H9 (cell line): ENCODE results near the gene BRCA2. TPM values are rescaled to one million over a fixed set of nuclear protein-coding genes. Genes with fewer than 3 reads are reported as not detected.

Source experiments
- DNase-seq: peaks from one replicate; pipeline ENCODE4 v3.0.0-alpha.2; 2017
- H2AFZ ChIP-seq: one replicate; pipeline ENCODE4 v1.6.1; 2013; ENCODE audit warnings: mild to moderate bottlenecking, low read length, control low read depth, moderate library complexity
- H2AK5ac ChIP-seq: 2 replicates; pipeline ENCODE4 v1.6.1; 2013; ENCODE audit warnings: low read length, control low read depth, mixed read lengths; ENCODE audit not compliant: insufficient read length
- H2BK120ac ChIP-seq: one replicate; pipeline ENCODE4 v1.6.1; 2013; ENCODE audit warnings: low read depth, mild to moderate bottlenecking, low read length, control low read depth, inconsistent platforms; ENCODE audit not compliant: poor library complexity, severe bottlenecking
- H2BK12ac ChIP-seq: 2 replicates; pipeline ENCODE4 v1.6.1; 2013; ENCODE audit warnings: low read length, control low read depth, mixed read lengths, low read depth; ENCODE audit not compliant: insufficient read length
- H2BK15ac ChIP-seq: 2 replicates; pipeline ENCODE4 v1.6.1; 2013; ENCODE audit warnings: low read depth, low read length, control low read depth
- H2BK20ac ChIP-seq: one replicate; pipeline ENCODE4 v1.6.1; 2013; ENCODE audit warnings: low read depth, mild to moderate bottlenecking, low read length, control low read depth, inconsistent platforms; ENCODE audit not compliant: poor library complexity, severe bottlenecking
- H2BK5ac ChIP-seq: 2 replicates; pipeline ENCODE4 v1.6.1; 2013; ENCODE audit warnings: low read length, control low read depth, mixed read lengths; ENCODE audit not compliant: insufficient read length
- H3K14ac ChIP-seq: 2 replicates; pipeline ENCODE4 v1.6.1; 2013; ENCODE audit warnings: low read length, control low read depth; ENCODE audit not compliant: insufficient read depth
- H3K18ac ChIP-seq: 2 replicates; pipeline ENCODE4 v1.6.1; 2013; ENCODE audit warnings: low read depth, mild to moderate bottlenecking, mixed read lengths, low read length, control low read depth; ENCODE audit not compliant: insufficient read length
- H3K23ac ChIP-seq: 2 replicates; pipeline ENCODE4 v1.6.1; 2013; ENCODE audit warnings: low read length, control low read depth, mixed read lengths, low read depth; ENCODE audit not compliant: insufficient read length
- H3K23me2 ChIP-seq: 2 replicates; pipeline ENCODE4 v1.6.1; 2013; ENCODE audit warnings: low read depth, mild to moderate bottlenecking, mixed read lengths, low read length, control low read depth; ENCODE audit not compliant: insufficient read length, poor library complexity, severe bottlenecking
- H3K27ac ChIP-seq: 2 replicates; pipeline ENCODE4 v1.5.1; 2013; ENCODE audit warnings: low read length, control low read depth, mixed read lengths, low read depth; ENCODE audit not compliant: insufficient read length
- H3K27me3 ChIP-seq: 2 replicates; pipeline ENCODE4 v1.6.1; 2013; ENCODE audit warnings: low read length, control low read depth, inconsistent platforms; ENCODE audit not compliant: insufficient read depth
- H3K4ac ChIP-seq: 2 replicates; pipeline ENCODE4 v1.6.1; 2013; ENCODE audit warnings: low read depth, mild to moderate bottlenecking, control low read depth, inconsistent platforms, low read length, moderate library complexity
- H3K4me1 ChIP-seq: 2 replicates; pipeline ENCODE4 v1.6.1; 2013; ENCODE audit warnings: low read length, control low read depth, inconsistent platforms; ENCODE audit not compliant: insufficient read depth
- H3K4me2 ChIP-seq: 2 replicates; pipeline ENCODE4 v1.6.1; 2013; ENCODE audit warnings: low read length, control low read depth, mixed read lengths; ENCODE audit not compliant: insufficient read length, insufficient read depth
- H3K56ac ChIP-seq: 2 replicates; pipeline ENCODE4 v1.6.1; 2013; ENCODE audit warnings: low read depth, mild to moderate bottlenecking, mixed read lengths, low read length, control low read depth; ENCODE audit not compliant: insufficient read length
- H3K79me1 ChIP-seq: 2 replicates; pipeline ENCODE4 v1.6.1; 2013; ENCODE audit warnings: low read depth, mild to moderate bottlenecking, moderate library complexity, low read length, control low read depth, inconsistent platforms; ENCODE audit not compliant: insufficient read depth, poor library complexity, severe bottlenecking
- H3K79me2 ChIP-seq: 2 replicates; pipeline ENCODE4 v1.6.1; 2013; ENCODE audit warnings: low read length, control low read depth, inconsistent platforms; ENCODE audit not compliant: insufficient read depth
- H3K9ac ChIP-seq: 2 replicates; pipeline ENCODE4 v1.6.1; 2013; ENCODE audit warnings: low read length, control low read depth, mixed read lengths; ENCODE audit not compliant: insufficient read length; ENCODE audit errors: extremely low read depth
- H3K9me3 ChIP-seq: one replicate; pipeline ENCODE4 v1.6.1; 2013; ENCODE audit warnings: low read depth, low read length, inconsistent platforms; ENCODE audit not compliant: control insufficient read depth
- H3T11ph ChIP-seq: one replicate; pipeline ENCODE4 v1.6.1; 2013; ENCODE audit warnings: mild to moderate bottlenecking, low read length, control low read depth, inconsistent platforms
- H4K20me1 ChIP-seq: one replicate; pipeline ENCODE4 v1.6.1; 2013; ENCODE audit not compliant: control insufficient read depth, insufficient read length, insufficient read depth
- H4K5ac ChIP-seq: 2 replicates; pipeline ENCODE4 v1.6.1; 2013; ENCODE audit warnings: low read depth, mild to moderate bottlenecking, mixed read lengths, low read length, control low read depth; ENCODE audit not compliant: insufficient read length
- H4K8ac ChIP-seq: replicated peaks from 2 replicates; pipeline ENCODE4 v1.6.1; 2013; ENCODE audit warnings: low read length, control low read depth, mixed read lengths, low read depth; ENCODE audit not compliant: insufficient read length
- H4K91ac ChIP-seq: 2 replicates; pipeline ENCODE4 v1.6.1; 2013; ENCODE audit warnings: low read depth, mild to moderate bottlenecking, moderate library complexity, mixed read lengths, low read length, control low read depth; ENCODE audit not compliant: insufficient read length
- H3K27ac Mint-ChIP-seq, 3 experiments: 2 replicates in 2 of 3; 3 replicates in 1 of 3; pipeline ENCODE4 v1.8.0; 2020 to 2021; ENCODE audit warnings: mixed read lengths in 3 of 3, mild to moderate bottlenecking in 1 of 3, moderate library complexity in 1 of 3
- H3K27me3 Mint-ChIP-seq: 2 replicates; pipeline ENCODE4 v1.8.0; 2021; ENCODE audit warnings: low read depth, mild to moderate bottlenecking, moderate library complexity, mixed read lengths
- H3K36me3 Mint-ChIP-seq, 3 experiments: 2 replicates in 2 of 3; 3 replicates in 1 of 3; pipeline ENCODE4 v1.8.0; 2020 to 2021; ENCODE audit warnings: low read depth in 3 of 3, mixed read lengths in 3 of 3; ENCODE audit not compliant: insufficient read depth in 1 of 3
- H3K4me1 Mint-ChIP-seq, 2 experiments: 2 replicates each; pipeline ENCODE4 v1.8.0; 2020; ENCODE audit warnings: mixed read lengths in 2 of 2
- H3K4me3 Mint-ChIP-seq, 2 experiments: 2 replicates in 1 of 2; 3 replicates in 1 of 2; pipeline ENCODE4 v1.8.0; 2020 to 2021; ENCODE audit warnings: mild to moderate bottlenecking in 2 of 2, mixed read lengths in 2 of 2, moderate library complexity in 1 of 2
- H3K9me3 Mint-ChIP-seq, 2 experiments: 2 replicates in 1 of 2; 3 replicates in 1 of 2; pipeline ENCODE4 v1.8.0; 2020; ENCODE audit warnings: mild to moderate bottlenecking in 2 of 2, mixed read lengths in 2 of 2, moderate library complexity in 1 of 2
- WGBS: extraction: QIAGEN DNeasy Blood & Tissue Kit; methylation state at CpG from one replicate; pipeline ENCODE4 v1.1.7; 2013; ENCODE audit warnings: missing lambda C conversion rate, low lambda C conversion rate, mixed read lengths; ENCODE audit not compliant: insufficient read length; ENCODE audit errors: extremely low coverage; 5-methylcytosine and 5-hydroxymethylcytosine counted together
- total RNA-seq: library from RNA; stranded (reverse); gene quantifications from 2 replicates; pipeline ENCODE4 v1.2.1, GENCODE V29; 2021
- TF ChIP-seq, protein P1 (sequence below): fragments of 200-600 bp; sonication (generic); conservative IDR thresholded peaks from 3 replicates; pipeline ENCODE4 v1.8.0; 2021; ENCODE audit warnings: antibody characterized with exemption, mild to moderate bottlenecking

The BRCA2 gene
- total RNA-seq, 1 experiment from 2014 or later = 17.0 TPM

DNA sequence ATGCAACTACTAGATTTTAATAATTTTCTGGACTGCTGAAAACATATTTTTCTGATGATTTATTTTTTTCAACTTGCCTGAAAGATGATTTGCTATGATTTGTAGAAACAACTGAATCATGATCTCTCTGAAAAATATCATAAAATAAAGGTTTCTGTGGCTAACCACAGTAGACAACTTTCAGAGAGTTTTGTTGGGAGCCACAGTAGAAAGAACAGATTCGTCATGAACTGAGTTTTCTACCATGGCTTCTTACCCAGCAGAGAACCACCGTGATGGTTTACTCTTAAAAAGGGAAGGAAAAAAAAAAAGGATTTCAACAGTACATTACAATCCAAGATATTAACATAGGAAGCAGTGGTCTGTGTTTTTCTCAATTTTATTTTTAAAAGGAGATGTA lies 18.1 kb upstream of the BRCA2 start:
- no peaks in the 10 kb centered on the region; the same call in 1 of the 2 replicates for H3K27me3 Mint-ChIP-seq
- Histone ChIP-seq H3K23me2 (no peaks in the 10 kb centered on the region), H3K23ac (no peak overlapping the region), H2BK15ac (no peak overlapping the region), H2BK12ac (no peak overlapping the region), H4K8ac (no peak overlapping the region), H3K4me2 (no peak overlapping the region), H2BK5ac (no peak overlapping the region), H2AK5ac (no peak overlapping the region), H4K20me1 (no peaks in the 10 kb centered on the region), H3K4ac (no peak overlapping the region), H3K9me3 (no peaks in the 10 kb centered on the region), H2BK20ac (no peak overlapping the region), H3K18ac (no peak overlapping the region), H3K79me2 (no peaks in the 10 kb centered on the region), H3T11ph (no peak overlapping the region), H3K79me1 (no peaks in the 10 kb centered on the region), H2BK120ac (no peak overlapping the region), H4K91ac (no peak overlapping the region), H4K5ac (no peak overlapping the region), H3K4me1 (no peaks in the 10 kb centered on the region), H3K27ac (no peak overlapping the region), H3K56ac (no peak overlapping the region), H3K14ac (no peak overlapping the region), H3K27me3 (no peaks in the 10 kb centered on the region), H3K9ac (no peak overlapping the region), H2AFZ (no peak overlapping the region)
- no peaks in the 10 kb centered on the region for H3K9me3 Mint-ChIP-seq
- TF ChIP-seq, protein P1, sequence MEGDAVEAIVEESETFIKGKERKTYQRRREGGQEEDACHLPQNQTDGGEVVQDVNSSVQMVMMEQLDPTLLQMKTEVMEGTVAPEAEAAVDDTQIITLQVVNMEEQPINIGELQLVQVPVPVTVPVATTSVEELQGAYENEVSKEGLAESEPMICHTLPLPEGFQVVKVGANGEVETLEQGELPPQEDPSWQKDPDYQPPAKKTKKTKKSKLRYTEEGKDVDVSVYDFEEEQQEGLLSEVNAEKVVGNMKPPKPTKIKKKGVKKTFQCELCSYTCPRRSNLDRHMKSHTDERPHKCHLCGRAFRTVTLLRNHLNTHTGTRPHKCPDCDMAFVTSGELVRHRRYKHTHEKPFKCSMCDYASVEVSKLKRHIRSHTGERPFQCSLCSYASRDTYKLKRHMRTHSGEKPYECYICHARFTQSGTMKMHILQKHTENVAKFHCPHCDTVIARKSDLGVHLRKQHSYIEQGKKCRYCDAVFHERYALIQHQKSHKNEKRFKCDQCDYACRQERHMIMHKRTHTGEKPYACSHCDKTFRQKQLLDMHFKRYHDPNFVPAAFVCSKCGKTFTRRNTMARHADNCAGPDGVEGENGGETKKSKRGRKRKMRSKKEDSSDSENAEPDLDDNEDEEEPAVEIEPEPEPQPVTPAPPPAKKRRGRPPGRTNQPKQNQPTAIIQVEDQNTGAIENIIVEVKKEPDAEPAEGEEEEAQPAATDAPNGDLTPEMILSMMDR = no peak
- H3K4me3 Mint-ChIP-seq = no peak overlapping the region
- no peak for DNase-seq
- H3K4me1 Mint-ChIP-seq = no peaks in the 10 kb centered on the region
- no peaks in the 10 kb centered on the region for H3K36me3 Mint-ChIP-seq
- no peak overlapping the region for H3K27ac Mint-ChIP-seq
- no CpG with 5 or more reads among the region's 2 CpGs for WGBS
